Activated naive CD4-positive, alpha-beta T cell treated with anti-CD3 and anti-CD28 coated beads, Interleukin-2, amount 50 U/mL, for 24 hours (primary cell): ENCODE measurements around the gene SETD1A.

Experiments used
- H3K27ac Mint-ChIP-seq: one replicate; pipeline ENCODE4 v1.8.0; 2021; ENCODE audit warnings: mild to moderate bottlenecking, mixed read lengths
- H3K27me3 Mint-ChIP-seq: one replicate; pipeline ENCODE4 v1.8.0; 2021; ENCODE audit warnings: mixed read lengths
- H3K36me3 Mint-ChIP-seq: one replicate; pipeline ENCODE4 v1.8.0; 2021; ENCODE audit warnings: mixed read lengths
- H3K4me1 Mint-ChIP-seq: one replicate; pipeline ENCODE4 v1.8.0; 2021; ENCODE audit warnings: mixed read lengths
- H3K4me3 Mint-ChIP-seq: one replicate; pipeline ENCODE4 v1.8.0; 2021; ENCODE audit warnings: mild to moderate bottlenecking, mixed read lengths
- H3K9me3 Mint-ChIP-seq: one replicate; pipeline ENCODE4 v1.8.0; 2021; ENCODE audit warnings: mixed read lengths

The SETD1A gene

GRCh38 chr16:30996324-30996984 is 38.9 kb downstream of the SETD1A start:
- H3K9me3 Mint-ChIP-seq: no peaks in the 10 kb centered on the region
- H3K4me3 Mint-ChIP-seq: peak overlapping the region; percentile 73
- H3K27ac Mint-ChIP-seq: peak overlapping the region; percentile 37
- peaks cover 4% of the 10 kb centered on the region for H3K4me1 Mint-ChIP-seq
- no peaks in the 10 kb centered on the region for H3K27me3 Mint-ChIP-seq
- H3K36me3 Mint-ChIP-seq: no peaks in the 10 kb centered on the region

- Mint-ChIP-seq H3K9me3 (no peaks in the 10 kb centered on the region), H3K4me1 (peaks cover 4% of the 10 kb centered on the region), H3K36me3 (no peaks in the 10 kb centered on the region), H3K27ac (no peak overlapping the region), H3K4me3 (peak overlapping the region; percentile 73), H3K27me3 (no peaks in the 10 kb centered on the region)
Measured at GRCh38 chr16:30996985-30997724, 39.6 kb downstream of the SETD1A start.

DNA sequence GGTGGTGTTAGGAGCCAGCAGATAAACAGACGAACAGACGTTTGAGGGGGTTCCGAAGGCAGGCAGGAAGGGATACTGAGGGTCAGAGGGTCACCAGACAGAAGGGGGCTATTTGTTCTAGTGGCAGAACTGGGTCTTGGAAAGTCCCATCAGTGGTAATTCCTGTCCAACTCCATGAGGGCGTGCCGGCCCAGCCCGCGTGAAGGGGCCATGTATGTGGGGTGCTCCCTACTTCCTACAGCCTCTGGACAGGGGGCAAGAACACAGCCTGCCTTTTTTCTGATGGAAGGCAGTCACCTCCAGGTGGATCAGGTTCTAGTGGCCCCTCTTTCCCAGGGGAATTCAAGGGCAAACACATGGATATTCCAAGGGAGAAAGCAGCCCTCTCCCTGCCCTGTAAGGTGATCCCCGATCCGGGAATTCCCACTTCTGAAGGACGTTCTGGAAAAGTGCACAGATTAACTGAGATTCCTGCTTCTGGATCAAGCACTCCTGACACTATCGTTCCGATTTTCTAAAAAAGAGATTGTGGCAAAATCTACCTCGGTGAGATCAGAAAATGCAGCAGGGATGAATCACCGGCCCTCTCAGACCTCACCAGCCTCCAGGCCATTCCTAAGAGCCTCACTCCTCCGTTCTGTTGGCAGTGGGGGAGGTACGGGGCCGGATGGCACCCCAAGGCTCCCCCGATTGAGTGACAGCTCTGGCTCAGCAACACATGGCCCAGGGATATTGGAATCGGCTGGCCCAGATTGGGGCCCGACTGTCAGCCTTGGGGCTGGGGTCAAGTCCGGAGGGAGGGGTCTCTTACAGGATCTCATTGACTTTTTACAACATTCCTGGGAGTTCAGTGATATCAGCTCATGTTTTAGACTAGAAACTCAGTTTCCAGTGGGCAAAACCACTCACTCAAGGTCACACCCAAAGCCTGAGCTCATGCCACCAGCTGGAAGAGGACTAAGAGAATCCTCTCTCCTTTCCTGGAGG is 40.5 kb downstream of the SETD1A start:
- no peaks in the 10 kb centered on the region for H3K9me3 Mint-ChIP-seq

GRCh38 chr16:30998852-30999761 is 41.6 kb downstream of the SETD1A start:
- no peaks in the 10 kb centered on the region for H3K36me3 Mint-ChIP-seq
- H3K4me3 Mint-ChIP-seq: no peak overlapping the region
- no peaks in the 10 kb centered on the region for H3K27me3 Mint-ChIP-seq
- no peak overlapping the region for H3K27ac Mint-ChIP-seq
- no peaks in the 10 kb centered on the region for H3K9me3 Mint-ChIP-seq
- peaks cover 4% of the 10 kb centered on the region for H3K4me1 Mint-ChIP-seq

More for the DNA sequence above, 40.5 kb downstream of the SETD1A start:
- no peaks in the 10 kb centered on the region for H3K27me3 Mint-ChIP-seq
- H3K27ac Mint-ChIP-seq: no peak overlapping the region
- H3K36me3 Mint-ChIP-seq: no peaks in the 10 kb centered on the region
- peak overlapping the region; percentile 33 for H3K4me3 Mint-ChIP-seq
- peaks cover 4% of the 10 kb centered on the region for H3K4me1 Mint-ChIP-seq

DNA sequence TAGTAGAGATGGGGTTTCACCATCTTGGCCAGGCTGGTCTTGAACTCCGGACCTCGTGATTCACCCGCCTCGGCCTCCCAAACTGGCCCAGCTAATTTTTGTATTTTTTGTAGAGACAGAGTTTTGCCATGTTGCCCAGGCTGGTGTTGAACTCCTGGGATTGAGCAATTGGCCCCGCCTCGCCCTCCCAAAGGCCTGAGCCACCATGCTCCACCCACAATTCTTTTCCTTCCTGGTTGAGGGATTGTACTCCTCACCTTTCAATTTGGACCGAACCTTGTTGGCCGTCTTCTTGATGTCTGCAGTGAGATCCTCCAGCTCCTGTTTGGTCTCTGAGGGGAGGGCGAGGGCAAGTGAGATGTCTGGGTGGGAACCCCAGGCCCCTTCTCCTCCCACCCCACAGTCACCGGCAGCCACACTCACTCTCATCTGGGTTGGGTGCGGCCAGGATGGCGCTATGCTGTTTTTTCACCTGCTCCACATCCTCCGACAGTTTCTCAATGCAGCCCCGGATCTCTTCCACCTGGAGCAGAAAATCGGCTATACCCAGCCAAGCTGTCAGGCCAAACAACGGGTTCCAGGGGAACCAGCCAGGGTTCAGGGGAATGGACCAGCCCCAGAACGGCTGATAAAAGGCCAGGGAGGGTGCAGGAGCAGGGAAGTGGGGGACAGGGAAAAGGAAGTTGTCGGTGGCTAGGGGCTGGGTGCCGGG is 43.3 kb downstream of the SETD1A start:
- H3K4me3 Mint-ChIP-seq: no peak overlapping the region
- H3K4me1 Mint-ChIP-seq: peaks cover 4% of the 10 kb centered on the region
- H3K36me3 Mint-ChIP-seq: no peaks in the 10 kb centered on the region
- no peak overlapping the region for H3K27ac Mint-ChIP-seq
- no peaks in the 10 kb centered on the region for H3K9me3 Mint-ChIP-seq
- H3K27me3 Mint-ChIP-seq: no peaks in the 10 kb centered on the region

- Mint-ChIP-seq H3K27ac (no peak overlapping the region), H3K4me3 (no peak overlapping the region), H3K36me3 (no peaks in the 10 kb centered on the region)
Measured at GRCh38 chr16:31001507-31002249, 44.1 kb downstream of the SETD1A start.

DNA sequence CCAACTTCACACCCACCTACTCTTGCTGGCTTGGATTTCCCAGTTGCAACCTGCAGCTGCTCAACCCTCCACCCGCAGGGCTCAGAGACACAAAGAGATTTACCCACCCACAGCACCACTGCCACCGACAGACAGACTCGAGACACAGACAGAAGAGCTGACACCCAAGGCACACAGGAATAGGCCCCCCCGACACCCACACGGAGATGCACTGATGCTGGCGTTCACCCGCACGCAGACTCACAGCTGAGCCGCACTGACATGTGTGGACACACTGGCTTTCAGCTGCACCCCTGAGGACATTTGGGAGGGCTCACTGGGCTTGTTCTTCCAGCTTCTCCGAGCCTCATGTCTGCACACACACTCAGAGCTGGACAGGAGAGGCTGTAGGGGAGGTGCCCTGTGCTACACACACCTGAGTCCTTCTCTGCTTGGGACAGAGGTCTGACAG is 44.7 kb downstream of the SETD1A start:
- Mint-ChIP-seq H3K27ac (no peak overlapping the region), H3K9me3 (no peaks in the 10 kb centered on the region), H3K4me3 (no peak overlapping the region), H3K36me3 (no peaks in the 10 kb centered on the region), H3K27me3 (no peaks in the 10 kb centered on the region), H3K4me1 (no peaks in the 10 kb centered on the region)

More at GRCh38 chr16:31001507-31002249, 44.1 kb downstream of the SETD1A start:
- no peaks in the 10 kb centered on the region for H3K4me1 Mint-ChIP-seq
- no peaks in the 10 kb centered on the region for H3K27me3 Mint-ChIP-seq
- no peaks in the 10 kb centered on the region for H3K9me3 Mint-ChIP-seq

GRCh38 chr16:31002862-31003341 is 45.3 kb downstream of the SETD1A start:
- Mint-ChIP-seq H3K4me3 (no peak overlapping the region), H3K9me3 (no peaks in the 10 kb centered on the region), H3K27ac (no peak overlapping the region), H3K4me1 (no peaks in the 10 kb centered on the region), H3K36me3 (no peaks in the 10 kb centered on the region), H3K27me3 (no peaks in the 10 kb centered on the region)

DNA sequence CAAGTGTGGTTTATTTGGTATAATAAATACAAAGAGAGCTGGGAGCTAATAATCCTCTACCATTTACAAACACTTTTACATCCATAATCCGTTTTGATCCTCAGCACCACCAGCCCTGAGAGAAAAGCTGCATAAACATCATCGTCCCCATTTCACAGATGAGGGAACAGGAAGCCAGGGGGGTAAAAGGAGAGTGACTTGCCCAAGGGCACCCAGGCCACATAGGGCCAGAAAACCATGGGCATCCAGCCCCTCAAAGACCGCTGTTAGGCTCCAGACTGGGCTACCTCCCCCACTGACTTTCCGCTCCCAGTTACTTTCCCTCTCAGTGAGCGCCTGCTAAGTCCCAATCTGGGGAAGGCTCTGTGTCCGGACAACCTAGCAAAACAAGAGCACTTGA is 46.2 kb downstream of the SETD1A start:
- Mint-ChIP-seq H3K4me3 (no peak overlapping the region), H3K9me3 (no peaks in the 10 kb centered on the region), H3K27ac (no peak overlapping the region), H3K36me3 (no peaks in the 10 kb centered on the region), H3K4me1 (no peaks in the 10 kb centered on the region), H3K27me3 (no peaks in the 10 kb centered on the region)

GRCh38 chr16:31004658-31005057 is 47.1 kb downstream of the SETD1A start:
- H3K4me3 Mint-ChIP-seq: no peak overlapping the region

GRCh38 chr16:31005350-31006085 is 48.0 kb downstream of the SETD1A start:
- no peak overlapping the region for H3K27ac Mint-ChIP-seq
- H3K4me3 Mint-ChIP-seq: no peak overlapping the region
- peaks cover 6% of the 10 kb centered on the region for H3K4me1 Mint-ChIP-seq
- no peaks in the 10 kb centered on the region for H3K9me3 Mint-ChIP-seq
- H3K27me3 Mint-ChIP-seq: no peaks in the 10 kb centered on the region
- no peaks in the 10 kb centered on the region for H3K36me3 Mint-ChIP-seq

More at GRCh38 chr16:31004658-31005057, 47.1 kb downstream of the SETD1A start:
- H3K27ac Mint-ChIP-seq: no peak overlapping the region
- H3K9me3 Mint-ChIP-seq: no peaks in the 10 kb centered on the region
- H3K4me1 Mint-ChIP-seq: peaks cover 1% of the 10 kb centered on the region
- H3K27me3 Mint-ChIP-seq: no peaks in the 10 kb centered on the region
- no peaks in the 10 kb centered on the region for H3K36me3 Mint-ChIP-seq

DNA sequence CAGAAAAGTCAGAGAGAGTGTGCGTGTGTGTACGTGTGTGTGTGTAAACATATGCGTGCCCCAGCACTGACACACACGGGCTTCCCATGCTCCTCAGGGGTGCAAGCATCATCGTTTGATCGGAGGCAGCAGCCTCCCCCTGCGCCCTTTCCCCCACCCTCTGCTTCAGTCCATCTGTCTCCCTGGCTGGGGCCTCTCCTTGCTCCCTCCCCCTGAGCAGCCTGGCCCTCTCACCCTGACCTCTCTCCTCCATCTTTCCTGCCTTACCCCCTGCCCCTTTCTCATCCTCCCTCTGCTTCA is 48.5 kb downstream of the SETD1A start:
- Mint-ChIP-seq H3K9me3 (no peaks in the 10 kb centered on the region), H3K4me1 (peaks cover 9% of the 10 kb centered on the region), H3K27me3 (no peaks in the 10 kb centered on the region), H3K27ac (no peak overlapping the region), H3K4me3 (no peak overlapping the region), H3K36me3 (no peaks in the 10 kb centered on the region)

GRCh38 chr16:31006589-31006988 is 49.0 kb downstream of the SETD1A start:
- Mint-ChIP-seq H3K4me1 (peaks cover 15% of the 10 kb centered on the region), H3K27ac (no peak overlapping the region), H3K4me3 (no peak overlapping the region), H3K9me3 (no peaks in the 10 kb centered on the region), H3K27me3 (no peaks in the 10 kb centered on the region), H3K36me3 (no peaks in the 10 kb centered on the region)
